IMR-90 (cell line): ENCODE measurements around the gene MSX1.

Experiments used
- BHLHE40 ChIP-seq: fragments of 150-350 bp; IDR thresholded peaks from 2 replicates; pipeline ENCODE4 v1.6.1; 2016; ENCODE audit warnings: mild to moderate bottlenecking, low read depth, low read length
- CEBPB ChIP-seq: IDR thresholded peaks from 2 replicates; pipeline ENCODE4 v1.6.1; 2012; ENCODE audit warnings: low read depth, low read length, improper control_type of control experiment
- NFE2L2 ChIP-seq: fragments of 150-350 bp; IDR thresholded peaks from 2 replicates; pipeline ENCODE4 v1.6.1; 2016; ENCODE audit warnings: low read depth, mild to moderate bottlenecking, low read length
- POLR2A ChIP-seq: IDR thresholded peaks from 2 replicates; pipeline ENCODE4 v1.6.1; 2012; ENCODE audit warnings: mild to moderate bottlenecking, low read depth, low read length
- RAD21 ChIP-seq: IDR thresholded peaks from 2 replicates; pipeline ENCODE4 v1.6.1; 2012; ENCODE audit warnings: low read length, improper control_type of control experiment
- RCOR1 ChIP-seq: IDR thresholded peaks from 2 replicates; pipeline ENCODE4 v1.6.1; 2012; ENCODE audit warnings: mild to moderate bottlenecking, low read length, improper control_type of control experiment; ENCODE audit not compliant: insufficient replicate concordance
- TF ChIP-seq, protein P1 (sequence below): conservative IDR thresholded peaks from 2 replicates; pipeline ENCODE4 v1.5.1; 2012; ENCODE audit warnings: mild to moderate bottlenecking, low read depth, low read length, improper control_type of control experiment

DNA sequence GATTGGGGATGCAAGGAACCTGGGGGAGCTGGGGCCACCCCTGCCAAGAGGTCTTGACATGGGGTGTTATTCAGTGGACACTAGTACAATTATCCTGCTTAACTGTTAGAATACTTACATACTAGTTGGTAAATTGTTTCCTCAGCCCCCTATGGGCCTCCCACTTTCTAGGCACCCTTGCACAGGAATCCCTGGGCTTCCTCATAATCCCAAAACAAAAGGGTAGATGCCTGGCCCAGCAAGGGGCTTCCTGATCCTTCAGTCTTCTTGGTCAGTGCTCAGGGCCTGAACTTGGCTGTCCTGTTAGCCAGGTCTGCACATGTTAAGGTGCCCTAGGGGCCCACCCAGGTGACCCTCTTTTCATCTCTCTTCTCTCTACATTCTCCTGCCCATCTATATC, 48.7 kb upstream of the MSX1 start:
- TF ChIP-seq, protein P1, sequence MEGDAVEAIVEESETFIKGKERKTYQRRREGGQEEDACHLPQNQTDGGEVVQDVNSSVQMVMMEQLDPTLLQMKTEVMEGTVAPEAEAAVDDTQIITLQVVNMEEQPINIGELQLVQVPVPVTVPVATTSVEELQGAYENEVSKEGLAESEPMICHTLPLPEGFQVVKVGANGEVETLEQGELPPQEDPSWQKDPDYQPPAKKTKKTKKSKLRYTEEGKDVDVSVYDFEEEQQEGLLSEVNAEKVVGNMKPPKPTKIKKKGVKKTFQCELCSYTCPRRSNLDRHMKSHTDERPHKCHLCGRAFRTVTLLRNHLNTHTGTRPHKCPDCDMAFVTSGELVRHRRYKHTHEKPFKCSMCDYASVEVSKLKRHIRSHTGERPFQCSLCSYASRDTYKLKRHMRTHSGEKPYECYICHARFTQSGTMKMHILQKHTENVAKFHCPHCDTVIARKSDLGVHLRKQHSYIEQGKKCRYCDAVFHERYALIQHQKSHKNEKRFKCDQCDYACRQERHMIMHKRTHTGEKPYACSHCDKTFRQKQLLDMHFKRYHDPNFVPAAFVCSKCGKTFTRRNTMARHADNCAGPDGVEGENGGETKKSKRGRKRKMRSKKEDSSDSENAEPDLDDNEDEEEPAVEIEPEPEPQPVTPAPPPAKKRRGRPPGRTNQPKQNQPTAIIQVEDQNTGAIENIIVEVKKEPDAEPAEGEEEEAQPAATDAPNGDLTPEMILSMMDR: no peak
- TF ChIP-seq POLR2A (no peak), RCOR1 (no peak), RAD21 (no peak), BHLHE40 (no peak), CEBPB (no peak), NFE2L2 (no peak)
